Trophoblast cell (in vitro differentiated cells and primary cell): ENCODE data around the gene ZSCAN16.
"Not testable (repeated sequence)": the region's sequence is repeated elsewhere in the genome, so short reads cannot be mapped to it uniquely, and the experiment has no call there.

ENCODE experiments used
- DNase-seq, 2 donors: peaks; one replicate each; pipeline ENCODE4 v3.0.0-alpha.2; 2016
- H2AFZ ChIP-seq: 2 replicates; pipeline ENCODE4 v1.6.1; 2013; ENCODE audit warnings: low read length, moderate library complexity, mild to moderate bottlenecking; ENCODE audit not compliant: insufficient read depth, poor library complexity
- H2AK5ac ChIP-seq: 2 replicates; pipeline ENCODE4 v1.6.1; 2013; ENCODE audit warnings: mild to moderate bottlenecking, low read length
- H2BK120ac ChIP-seq: 2 replicates; pipeline ENCODE4 v1.6.1; 2013; ENCODE audit warnings: low read length, mild to moderate bottlenecking, moderate library complexity; ENCODE audit not compliant: insufficient read depth, poor library complexity
- H2BK12ac ChIP-seq: 2 replicates; pipeline ENCODE4 v1.6.1; 2013; ENCODE audit warnings: mild to moderate bottlenecking, low read length, moderate library complexity
- H2BK5ac ChIP-seq: 2 replicates; pipeline ENCODE4 v1.6.1; 2013; ENCODE audit warnings: low read length, low read depth, moderate library complexity, mild to moderate bottlenecking; ENCODE audit not compliant: poor library complexity
- H3K14ac ChIP-seq: 2 replicates; pipeline ENCODE4 v1.6.1; 2013; ENCODE audit warnings: mild to moderate bottlenecking, low read length
- H3K18ac ChIP-seq: 2 replicates; pipeline ENCODE4 v1.6.1; 2013; ENCODE audit warnings: mild to moderate bottlenecking, low read length
- H3K23ac ChIP-seq: 2 replicates; pipeline ENCODE4 v1.6.1; 2013; ENCODE audit warnings: low read length
- H3K27ac ChIP-seq: 2 replicates; pipeline ENCODE4 v1.5.1; 2013; ENCODE audit warnings: low read depth, mild to moderate bottlenecking, inconsistent platforms, low read length, moderate library complexity
- H3K27me3 ChIP-seq: 2 replicates; pipeline ENCODE4 v1.6.1; 2013; ENCODE audit warnings: inconsistent platforms, mild to moderate bottlenecking, low read length, moderate library complexity; ENCODE audit not compliant: insufficient read depth
- H3K36me3 ChIP-seq, 2 experiments: 1 replicate in 1 of 2; 2 replicates in 1 of 2; pipeline ENCODE4 v1.6.1; 2013; ENCODE audit warnings: low read length in 2 of 2, mild to moderate bottlenecking in 2 of 2, moderate library complexity in 1 of 2; ENCODE audit not compliant: insufficient read depth in 2 of 2, control insufficient read depth in 1 of 2
- H3K4ac ChIP-seq: 2 replicates; pipeline ENCODE4 v1.6.1; 2013; ENCODE audit warnings: low read depth, mild to moderate bottlenecking, low read length, moderate library complexity
- H3K4me1 ChIP-seq, 2 experiments: 1 replicate in 1 of 2; 2 replicates in 1 of 2; pipeline ENCODE4 v1.6.1; 2013; ENCODE audit warnings: low read length in 2 of 2, mild to moderate bottlenecking in 2 of 2, moderate library complexity in 1 of 2; ENCODE audit not compliant: insufficient read depth in 2 of 2, control insufficient read depth in 1 of 2
- H3K4me2 ChIP-seq: 2 replicates; pipeline ENCODE4 v1.6.1; 2013; ENCODE audit warnings: inconsistent platforms, mild to moderate bottlenecking, low read length, moderate library complexity
- H3K4me3 ChIP-seq: 2 replicates; pipeline ENCODE4 v1.5.1; 2013; ENCODE audit warnings: mild to moderate bottlenecking, low read depth, low read length, inconsistent platforms
- H3K79me1 ChIP-seq: one replicate; pipeline ENCODE4 v1.6.1; 2013; ENCODE audit warnings: low read length
- H3K79me2 ChIP-seq: 2 replicates; pipeline ENCODE4 v1.6.1; 2013; ENCODE audit warnings: low read length, mild to moderate bottlenecking; ENCODE audit not compliant: control insufficient read depth, insufficient read depth, poor library complexity
- H3K9ac ChIP-seq: 2 replicates; pipeline ENCODE4 v1.6.1; 2013; ENCODE audit warnings: mild to moderate bottlenecking, low read length
- H3K9me3 ChIP-seq: 2 replicates; pipeline ENCODE4 v1.6.1; 2013; ENCODE audit warnings: low read depth, mild to moderate bottlenecking, control low read depth, inconsistent platforms, low read length; ENCODE audit not compliant: insufficient read depth
- H4K12ac ChIP-seq: 2 replicates; pipeline ENCODE4 v1.6.1; 2013; ENCODE audit warnings: low read depth, mild to moderate bottlenecking, low read length, moderate library complexity
- H4K8ac ChIP-seq: 2 replicates; pipeline ENCODE4 v1.6.1; 2013; ENCODE audit warnings: low read depth, mild to moderate bottlenecking, low read length, moderate library complexity
- H4K91ac ChIP-seq: one replicate; pipeline ENCODE4 v1.6.1; 2013; ENCODE audit warnings: low read depth, mild to moderate bottlenecking, low read length, moderate library complexity
- WGBS: extraction: QIAGEN DNeasy Blood & Tissue Kit; methylation state at CpG from one replicate; pipeline ENCODE4 v1.1.7; 2013; ENCODE audit warnings: missing lambda C conversion rate; ENCODE audit not compliant: insufficient read length, insufficient coverage; ENCODE audit errors: extremely low coverage; 5-methylcytosine and 5-hydroxymethylcytosine counted together

The ZSCAN16 gene

DNA sequence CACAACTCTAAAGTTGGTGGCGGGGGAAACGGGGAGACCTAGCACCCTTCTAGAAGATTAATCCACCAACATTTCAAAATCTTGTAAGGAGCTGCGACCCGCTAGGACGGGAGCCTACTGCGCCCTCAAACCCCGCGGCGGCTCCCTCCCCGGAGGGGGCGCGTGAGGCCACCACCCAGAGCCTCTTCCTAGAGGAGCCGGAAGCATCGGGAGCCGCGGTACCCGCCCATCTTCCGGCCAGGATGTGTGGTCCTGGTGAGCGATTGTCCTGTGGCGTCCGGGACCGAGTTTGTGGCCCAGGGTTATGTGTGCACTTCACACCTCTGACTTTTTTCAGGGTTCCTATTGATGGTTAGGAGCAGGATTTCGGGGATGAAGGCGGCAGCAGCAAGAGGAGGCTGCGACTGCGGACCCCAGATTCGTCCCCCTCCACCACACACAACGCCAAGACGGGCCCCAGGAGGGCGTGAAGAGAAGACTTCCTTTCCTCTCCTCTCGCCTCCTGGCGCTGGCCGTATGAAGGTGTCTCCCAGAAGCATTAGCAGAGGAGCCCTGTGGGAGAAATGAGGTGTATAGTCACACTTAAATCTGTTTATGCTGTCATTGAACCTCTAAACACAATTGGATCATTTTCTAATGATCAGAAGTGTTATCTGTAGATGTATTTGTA, 33.4 kb upstream of the ZSCAN16 start:
- Histone ChIP-seq H3K4me1 (no peaks in the 10 kb centered on the region), H3K79me1 (no peaks in the 10 kb centered on the region), H2BK5ac (no peak overlapping the region), H2BK12ac (no peak overlapping the region), H3K4me3 (no peak overlapping the region), H3K18ac (no peak overlapping the region), H4K12ac (no peak overlapping the region), H3K4me2 (no peak overlapping the region), H3K23ac (no peak overlapping the region), H2BK120ac (no peak overlapping the region), H3K27me3 (no peaks in the 10 kb centered on the region), H3K4ac (no peak overlapping the region), H3K79me2 (no peaks in the 10 kb centered on the region), H3K27ac (no peak overlapping the region), H2AK5ac (no peak overlapping the region), H4K8ac (no peak overlapping the region), H2AFZ (no peak overlapping the region), H3K9ac (no peak overlapping the region), H3K9me3 (peaks cover 6% of the 10 kb centered on the region), H4K91ac (no peak overlapping the region), H3K14ac (no peak overlapping the region), H3K36me3 (peaks cover 16 to 21% of the 10 kb centered on the region in 2 experiments)
- DNase-seq: no peak
- whole genome bisulfite sequencing: no CpG with 5 or more reads among the region's 33 CpGs

GRCh38 chr6:28102222-28102621, 22.2 kb upstream of the ZSCAN16 start:
- H2AFZ ChIP-seq, H3K4me3 ChIP-seq, H3K23ac ChIP-seq, H4K12ac ChIP-seq, H3K9me3 ChIP-seq, H3K18ac ChIP-seq, H3K4ac ChIP-seq, H3K9ac ChIP-seq, H3K79me2 ChIP-seq, DNase-seq, H2BK120ac ChIP-seq, H3K4me1 ChIP-seq, H3K79me1 ChIP-seq, H4K91ac ChIP-seq, H3K27me3 ChIP-seq, H3K4me2 ChIP-seq, H2AK5ac ChIP-seq, H3K14ac ChIP-seq, H4K8ac ChIP-seq, H2BK12ac ChIP-seq, H2BK5ac ChIP-seq, H3K27ac ChIP-seq, H3K36me3 ChIP-seq: not testable (repeated sequence)
- WGBS: no CpG with 5 or more reads among the region's 7 CpGs

- not testable (repeated sequence) for H2BK5ac ChIP-seq, H3K4ac ChIP-seq, H3K36me3 ChIP-seq, H3K14ac ChIP-seq, H3K79me2 ChIP-seq, H2BK120ac ChIP-seq, H3K27ac ChIP-seq, H2BK12ac ChIP-seq, H3K9me3 ChIP-seq, H2AFZ ChIP-seq, H4K8ac ChIP-seq, H2AK5ac ChIP-seq, H3K23ac ChIP-seq, H3K79me1 ChIP-seq, H4K91ac ChIP-seq, DNase-seq, H3K4me2 ChIP-seq, H3K18ac ChIP-seq, H4K12ac ChIP-seq, H3K4me3 ChIP-seq, H3K27me3 ChIP-seq, H3K4me1 ChIP-seq, H3K9ac ChIP-seq
These were observed 21.7 kb upstream of the ZSCAN16 start for GRCh38 chr6:28102699-28103098.

DNA sequence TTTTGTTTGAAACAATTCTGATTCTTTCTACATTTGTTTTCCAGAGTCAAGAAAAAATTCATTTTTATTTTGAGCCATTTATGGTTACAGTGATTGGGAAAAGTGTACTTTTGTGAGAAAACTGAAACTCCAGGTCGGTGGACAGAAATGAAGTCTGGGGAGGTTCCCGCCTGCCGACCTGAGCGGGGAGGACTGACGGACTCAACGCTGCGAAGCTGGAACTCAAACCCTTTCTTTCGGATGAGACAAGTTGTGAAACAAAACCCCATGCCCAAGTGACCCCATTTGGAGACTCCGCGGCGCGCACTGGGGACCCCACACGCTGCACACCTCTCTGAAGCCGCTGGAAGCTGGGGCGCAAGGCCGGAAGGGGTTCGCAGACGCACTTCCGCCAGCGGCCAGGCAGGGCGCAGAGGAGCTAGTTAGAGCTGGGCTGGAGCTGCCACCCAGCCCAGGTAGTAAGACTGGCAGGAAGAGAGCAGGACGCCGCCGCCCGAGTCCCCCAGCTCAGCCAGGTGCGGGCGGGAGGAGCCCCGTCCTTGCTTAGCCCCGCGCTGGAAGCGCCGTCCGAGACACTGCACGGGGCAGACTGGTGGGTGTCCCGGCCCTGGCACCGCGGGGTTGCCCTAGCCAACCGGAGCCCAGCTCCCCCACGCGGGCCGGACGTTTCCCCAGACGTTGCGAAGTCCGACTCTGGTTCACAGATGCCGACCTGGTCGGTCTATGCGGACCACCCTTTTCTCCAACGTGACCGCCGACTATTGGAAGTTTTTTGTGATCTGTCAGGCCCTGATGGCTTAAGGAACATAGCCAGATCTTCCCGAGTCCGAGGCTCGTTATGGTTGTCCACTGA, 19.8 kb upstream of the ZSCAN16 start:
- peak; percentile 71 to 75 for DNase-seq
- Histone ChIP-seq H3K4me3 (peak overlapping the region; percentile 82), H3K4ac (peak overlapping the region; percentile 53), H3K27ac (no peak overlapping the region), H3K23ac (no peak overlapping the region), H2BK5ac (peak overlapping the region; percentile 29), H3K9me3 (no peaks in the 10 kb centered on the region), H3K79me2 (peaks cover 2% of the 10 kb centered on the region), H3K27me3 (no peaks in the 10 kb centered on the region), H4K8ac (peak overlapping the region; percentile 99), H3K4me2 (peak overlapping the region; percentile 87), H3K9ac (peak overlapping the region; percentile 74), H3K79me1 (peaks cover 8% of the 10 kb centered on the region), H4K12ac (peak overlapping the region; percentile 96), H2AK5ac (no peak overlapping the region), H2BK12ac (no peak overlapping the region), H3K36me3 (no peaks in the 10 kb centered on the region), H4K91ac (peak overlapping the region; percentile 85), H3K18ac (peak overlapping the region; percentile 95), H2BK120ac (peak overlapping the region; percentile 79), H3K14ac (peak overlapping the region; percentile 88), H3K4me1 (peaks cover 0 to 3% of the 10 kb centered on the region in 2 experiments), H2AFZ (peak overlapping the region; percentile 99)
- no CpG with 5 or more reads among the region's 54 CpGs for WGBS
